HG03060 (cell line): ENCODE results near the gene CYB561.

ENCODE experiments used
- ATAC-seq: cut with Tn5 transposase; IDR thresholded peaks from one replicate; pipeline ENCODE4 v1.9.1; 2021; ENCODE audit warnings: low read depth, moderate number of reproducible peaks; ENCODE audit not compliant: unreplicated experiment

Gene CYB561

DNA sequence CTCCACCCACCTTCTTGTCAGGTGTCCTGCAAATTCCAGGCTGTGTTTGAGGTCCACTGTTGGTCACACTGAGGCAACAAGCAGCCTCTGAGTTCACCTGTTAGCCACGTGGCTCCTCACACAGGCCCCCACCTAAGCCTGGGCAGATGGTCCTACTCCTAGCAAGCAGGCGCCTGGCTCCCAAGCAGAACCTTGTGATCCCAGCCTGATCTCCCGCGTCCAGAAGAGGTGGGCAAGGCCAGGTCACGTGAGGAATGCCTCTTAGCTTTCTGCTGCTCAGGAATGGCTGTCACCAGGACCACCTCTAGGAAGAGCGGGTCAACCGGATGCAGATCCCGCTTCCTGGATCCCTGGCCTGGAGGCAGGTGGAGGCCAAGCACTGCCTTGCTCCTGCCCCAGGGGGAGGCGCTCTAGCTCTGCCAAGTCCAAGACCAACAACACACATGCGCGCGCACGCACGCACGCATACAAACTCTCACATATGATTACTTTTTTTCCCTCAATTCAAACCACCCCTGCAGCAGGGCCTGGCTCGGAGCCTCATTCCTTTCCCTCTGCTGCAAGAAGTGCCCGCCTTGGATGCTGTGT, 9.5 kb downstream of the CYB561 start:
- ATAC-seq: no peak

DNA sequence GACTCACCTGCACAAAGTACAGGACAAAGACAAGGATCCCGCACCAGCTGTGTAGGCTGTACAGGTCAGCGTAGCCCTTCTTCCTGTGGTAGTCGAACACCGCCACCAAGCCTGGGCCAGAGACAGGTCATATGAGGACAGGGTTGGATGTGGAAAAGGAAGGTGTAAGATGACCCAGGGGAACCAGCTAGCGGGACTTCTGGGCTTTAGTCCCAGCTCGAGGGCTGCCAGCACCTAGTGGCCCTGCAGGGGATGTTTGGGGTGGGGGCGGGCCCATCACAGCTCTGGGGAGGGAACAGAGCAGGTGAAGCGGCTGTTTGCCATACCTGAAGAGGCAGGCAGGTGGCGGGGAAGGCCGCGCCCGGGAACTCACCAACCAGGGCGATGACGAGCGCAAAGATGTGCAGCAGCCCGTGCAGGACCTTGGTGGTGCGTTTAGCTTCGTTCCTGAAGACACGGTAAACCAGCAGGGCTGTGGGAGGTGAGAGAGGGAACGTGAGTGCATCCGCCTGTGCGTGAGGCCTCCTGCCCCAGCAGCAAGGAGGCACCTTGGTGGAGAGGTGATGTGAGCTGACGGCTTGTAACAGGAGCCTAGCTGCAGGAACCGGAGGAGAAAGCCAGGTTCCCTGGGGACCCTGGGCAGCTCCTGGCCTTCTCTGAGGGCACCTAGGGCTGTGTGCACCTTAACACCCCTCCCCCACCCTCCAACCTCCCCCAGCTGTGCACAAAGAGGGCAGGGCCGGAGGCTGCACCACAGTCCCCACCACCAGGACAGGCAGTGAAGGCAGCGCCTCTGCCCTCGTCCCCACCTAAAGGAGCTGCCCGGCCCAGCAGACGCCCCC, 10.2 kb downstream of the CYB561 start:
- ATAC-seq: no peak

DNA sequence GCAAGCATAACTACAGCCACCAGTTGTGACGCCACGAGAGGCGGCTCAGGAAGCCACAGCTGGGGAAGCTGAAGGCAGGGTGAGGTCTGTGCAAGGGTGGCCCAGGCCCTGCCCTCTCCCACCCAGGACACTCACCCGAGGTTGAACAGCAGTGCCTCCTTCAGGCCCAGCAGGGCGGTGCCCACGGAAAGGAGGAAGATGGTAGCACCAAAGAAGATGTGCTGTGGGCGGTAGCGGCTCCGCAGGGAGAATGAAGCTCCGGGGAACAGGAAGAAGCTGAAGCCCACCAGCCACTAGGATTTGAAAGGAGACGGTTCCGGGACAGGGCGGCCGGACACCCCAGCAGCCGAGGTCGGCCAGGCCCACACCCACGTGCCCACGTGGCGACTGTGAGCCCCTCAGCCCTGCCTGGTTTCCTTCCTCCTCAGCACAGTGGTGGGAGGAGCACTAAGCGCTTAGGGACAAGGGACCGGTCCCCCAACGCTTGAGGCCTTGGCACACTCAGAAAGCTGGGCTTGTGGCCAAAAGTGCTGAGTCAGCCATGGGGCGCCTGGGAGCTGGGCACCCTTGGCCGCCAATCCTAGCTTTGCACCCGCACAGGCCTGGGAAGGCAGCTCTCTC, 11.0 kb downstream of the CYB561 start:
- ATAC-seq: no peak

DNA sequence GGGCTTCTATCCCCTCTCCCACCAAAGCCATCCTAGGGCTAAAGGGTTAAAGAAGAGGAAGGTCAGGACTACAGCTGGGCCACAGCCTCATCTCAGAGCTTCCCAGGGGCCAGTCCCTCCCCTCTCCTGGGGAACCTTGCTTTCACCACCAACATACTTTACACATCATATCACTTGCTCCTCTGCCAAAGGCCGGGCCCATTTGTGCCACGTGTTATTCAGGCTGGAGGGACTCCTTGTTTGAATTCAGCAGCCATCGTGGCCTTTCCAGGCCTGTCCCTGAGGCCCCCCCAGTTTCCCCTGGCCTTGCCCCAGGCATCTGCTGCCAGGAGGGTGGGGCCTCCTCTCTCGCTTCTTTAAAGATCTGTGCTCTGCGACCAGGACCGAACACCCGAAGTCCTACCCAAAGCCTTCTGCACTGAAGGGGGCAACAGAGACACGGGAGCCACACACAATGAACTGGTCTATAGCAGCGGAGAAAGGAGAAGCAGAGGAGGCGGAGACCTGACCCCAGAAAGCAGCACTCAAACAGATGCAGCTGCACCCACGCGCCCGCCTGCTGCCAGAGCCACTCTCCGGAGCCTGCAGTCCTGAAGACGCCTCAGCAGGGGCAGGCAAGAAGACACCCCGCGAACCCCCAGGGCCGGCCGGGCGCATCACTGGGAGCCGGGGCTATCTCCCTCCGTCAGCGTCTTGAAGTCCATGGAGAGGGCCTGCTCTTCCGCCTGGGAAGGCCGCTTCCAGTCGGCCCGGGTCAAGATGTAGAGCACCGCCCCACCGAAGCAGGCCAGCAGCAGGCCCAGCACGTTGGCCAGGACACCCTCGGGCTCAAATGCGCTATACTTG, 12.1 kb downstream of the CYB561 start:
- no peak for ATAC-seq

DNA sequence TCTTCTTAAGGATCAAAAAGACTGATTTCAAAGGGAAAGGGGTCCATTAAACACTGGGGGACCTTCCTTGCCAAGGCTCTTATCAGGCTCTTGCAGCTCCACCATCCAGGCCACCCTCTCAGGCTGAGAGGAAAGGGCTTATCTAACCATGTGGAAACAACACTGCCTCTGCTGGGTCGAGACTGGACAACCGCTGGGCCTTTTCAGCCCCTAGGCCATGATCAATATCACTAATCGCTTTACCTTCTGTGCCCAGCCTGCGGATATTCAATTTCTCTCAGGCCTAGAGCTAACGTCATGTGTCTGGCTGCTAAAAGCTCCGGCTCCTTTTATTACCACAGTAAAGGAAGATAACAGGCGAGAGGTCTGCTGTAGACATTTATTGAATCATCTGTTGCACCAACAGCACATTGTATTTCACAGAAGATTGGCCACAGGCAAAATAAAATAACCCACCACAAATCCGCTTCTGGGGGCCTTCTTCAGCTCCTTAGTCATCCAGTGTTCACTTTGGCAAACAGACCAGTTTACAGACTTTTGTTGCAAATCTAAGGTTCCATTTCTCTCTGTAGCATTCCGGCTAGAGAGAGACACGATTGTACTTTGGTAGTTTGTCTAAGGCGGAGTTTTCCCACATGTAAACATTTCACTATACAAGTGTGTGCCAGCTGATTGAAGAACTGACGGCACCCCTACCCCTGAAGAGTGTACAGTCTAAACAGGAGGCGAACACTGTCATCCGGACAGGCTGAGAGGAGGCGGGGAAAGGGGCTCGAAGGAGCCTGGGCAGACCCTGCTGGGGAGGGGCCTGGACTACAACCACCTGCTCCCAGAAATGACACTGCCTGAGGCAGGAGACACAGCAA, 13.9 kb downstream of the CYB561 start:
- no peak for ATAC-seq

DNA sequence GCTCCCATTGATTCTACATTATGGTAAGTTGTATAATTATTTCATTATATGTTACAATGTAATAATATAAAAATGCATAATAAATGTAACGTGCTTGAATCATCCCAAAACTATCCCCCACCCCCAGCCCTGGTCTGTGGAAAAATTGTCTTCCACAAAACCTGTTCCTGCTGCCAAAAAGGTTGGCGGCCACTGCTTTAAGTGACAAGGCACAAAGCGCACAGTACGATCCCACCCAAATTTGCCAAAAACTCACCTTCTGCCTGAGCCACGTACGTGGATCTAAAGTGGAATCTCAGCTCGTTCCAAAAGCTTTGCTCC, 14.5 kb downstream of the CYB561 start:
- ATAC-seq: no peak

DNA sequence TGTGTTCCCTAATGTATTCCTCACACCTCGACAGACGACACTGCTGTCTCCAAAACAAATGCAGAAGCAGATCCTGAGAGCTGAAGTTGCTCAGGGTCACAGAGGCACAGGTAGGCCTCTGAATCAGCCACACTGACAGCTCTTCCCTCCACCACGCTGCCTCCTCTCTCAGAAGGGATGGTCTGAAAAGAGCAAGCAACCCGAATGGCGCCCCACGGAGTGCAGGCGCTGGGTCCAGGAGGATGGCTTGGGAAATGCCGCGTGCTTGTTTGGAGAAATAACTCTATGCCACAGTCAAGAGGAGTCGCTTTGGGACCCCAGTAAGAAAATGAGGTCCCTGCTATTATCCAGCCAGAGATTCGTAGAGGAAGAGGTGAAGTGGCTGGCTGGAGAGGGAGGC, 15.9 kb downstream of the CYB561 start:
- no peak for ATAC-seq

DNA sequence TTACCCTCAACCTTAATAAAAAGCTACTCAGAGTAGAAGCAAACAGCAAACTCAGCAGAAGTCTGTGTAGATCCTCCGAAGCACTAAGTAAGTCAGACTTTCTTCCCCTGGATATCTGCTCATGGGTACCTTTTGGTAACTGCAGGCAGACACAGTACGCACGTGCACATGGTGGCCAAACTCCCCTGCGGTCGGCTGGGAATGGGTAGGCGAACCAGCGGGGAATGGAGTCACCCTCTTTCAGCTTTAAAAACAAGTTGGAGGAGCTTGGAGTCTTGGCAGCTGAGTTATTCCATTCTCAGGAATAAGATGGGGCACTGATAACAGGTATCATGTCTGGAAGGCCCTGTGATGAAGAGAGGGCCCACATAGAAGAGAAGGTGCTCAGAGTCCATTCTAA, 16.3 kb downstream of the CYB561 start:
- ATAC-seq: no peak

DNA sequence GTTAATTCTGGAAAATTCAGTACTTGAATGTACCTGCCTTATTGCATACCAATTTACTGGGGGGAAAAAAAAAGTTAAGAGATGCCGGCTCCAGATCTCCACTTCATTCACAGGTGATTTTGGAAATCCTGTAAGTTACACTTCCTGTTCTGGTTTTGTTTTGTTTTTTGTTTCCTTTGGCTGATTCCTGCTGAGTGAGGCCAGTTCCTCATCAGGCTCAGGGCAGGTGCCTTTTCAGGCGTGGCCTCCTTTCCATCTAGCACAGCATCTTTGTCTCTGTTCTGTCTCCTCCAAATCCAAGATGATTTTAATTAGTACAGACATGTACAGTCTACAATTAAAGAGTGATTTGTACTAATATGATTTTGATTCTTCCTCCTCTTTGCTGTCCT, 19.2 kb downstream of the CYB561 start:
- no peak for ATAC-seq

DNA sequence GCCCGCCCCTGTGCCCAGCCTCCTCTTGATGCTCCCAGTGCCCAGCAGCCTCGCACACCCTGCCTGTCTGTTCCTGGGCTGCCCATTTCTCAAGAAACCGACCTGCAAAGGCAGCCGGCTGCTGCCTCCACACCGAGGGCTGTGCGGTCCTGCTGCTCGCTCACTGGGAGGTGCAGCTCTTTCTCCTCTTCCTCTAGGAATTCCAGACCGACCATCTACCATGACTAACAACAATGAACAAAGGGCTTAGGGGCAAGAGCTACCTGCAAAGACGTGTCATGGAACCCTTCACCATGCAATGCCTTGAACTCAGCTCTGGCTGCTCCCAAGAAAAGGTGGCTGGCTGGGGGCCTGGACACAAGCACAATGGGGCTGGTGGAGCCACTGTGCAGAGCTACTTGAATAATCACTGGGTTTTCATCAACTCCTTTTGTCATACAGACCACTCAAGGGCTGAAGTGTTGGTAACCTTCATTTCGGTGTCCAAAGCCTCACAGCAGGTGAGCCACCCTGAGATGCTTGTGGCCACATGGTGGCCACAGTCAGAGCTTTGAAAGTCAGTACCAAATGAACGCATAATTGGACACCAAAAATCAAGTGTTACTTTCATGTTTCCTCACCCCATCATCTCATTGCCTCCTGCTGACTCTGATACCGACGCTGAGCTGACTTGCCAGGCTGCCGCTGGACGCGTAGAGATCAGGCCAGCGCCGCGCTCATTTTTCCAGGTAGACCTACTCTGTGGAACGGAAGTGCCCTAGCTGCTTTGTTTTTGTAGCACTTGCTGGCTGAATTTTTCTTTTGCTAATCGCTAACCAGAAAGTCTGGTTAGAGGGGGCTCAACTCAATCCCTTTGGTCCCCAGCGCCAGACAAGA, 19.8 kb downstream of the CYB561 start:
- ATAC-seq: no peak

DNA sequence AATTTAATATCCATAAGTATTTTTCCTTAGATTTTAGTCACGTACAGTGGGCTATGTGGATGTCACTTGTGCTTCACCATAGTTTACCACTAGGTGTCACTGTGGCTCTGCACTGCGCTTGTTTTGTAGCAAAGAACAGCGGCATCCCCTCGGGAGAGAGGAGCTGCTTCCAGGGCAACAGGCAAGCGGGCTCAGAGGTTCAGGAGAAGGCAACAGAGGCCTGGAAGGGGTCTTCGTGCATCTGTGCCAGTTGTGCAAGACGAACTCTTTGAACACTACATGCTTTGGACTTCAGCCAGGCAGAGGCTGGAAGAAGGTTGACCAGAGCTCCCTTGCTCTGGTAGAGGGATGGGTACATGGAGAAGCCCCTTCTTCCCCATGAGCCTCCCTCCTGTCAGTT, 20.6 kb downstream of the CYB561 start:
- no peak for ATAC-seq

DNA sequence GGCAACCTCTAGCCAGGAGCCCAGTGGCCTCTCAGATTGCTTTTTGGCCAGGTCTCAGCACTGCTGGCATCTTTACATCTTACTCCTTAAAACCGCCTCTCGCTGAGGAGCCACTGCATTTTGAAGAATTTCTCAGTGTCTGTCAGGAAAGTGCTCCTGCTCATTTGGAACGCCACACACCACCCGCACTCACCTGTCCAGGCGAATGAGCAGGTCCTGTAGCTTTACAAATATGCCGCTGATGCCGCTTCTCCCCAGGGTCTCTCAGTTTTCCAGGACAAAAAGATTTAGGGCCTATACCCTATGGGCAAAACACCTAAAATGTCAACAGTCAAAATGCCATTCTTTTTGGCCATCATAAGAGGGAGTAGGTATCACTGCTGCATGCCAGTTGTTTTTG, 22.1 kb downstream of the CYB561 start:
- no peak for ATAC-seq

DNA sequence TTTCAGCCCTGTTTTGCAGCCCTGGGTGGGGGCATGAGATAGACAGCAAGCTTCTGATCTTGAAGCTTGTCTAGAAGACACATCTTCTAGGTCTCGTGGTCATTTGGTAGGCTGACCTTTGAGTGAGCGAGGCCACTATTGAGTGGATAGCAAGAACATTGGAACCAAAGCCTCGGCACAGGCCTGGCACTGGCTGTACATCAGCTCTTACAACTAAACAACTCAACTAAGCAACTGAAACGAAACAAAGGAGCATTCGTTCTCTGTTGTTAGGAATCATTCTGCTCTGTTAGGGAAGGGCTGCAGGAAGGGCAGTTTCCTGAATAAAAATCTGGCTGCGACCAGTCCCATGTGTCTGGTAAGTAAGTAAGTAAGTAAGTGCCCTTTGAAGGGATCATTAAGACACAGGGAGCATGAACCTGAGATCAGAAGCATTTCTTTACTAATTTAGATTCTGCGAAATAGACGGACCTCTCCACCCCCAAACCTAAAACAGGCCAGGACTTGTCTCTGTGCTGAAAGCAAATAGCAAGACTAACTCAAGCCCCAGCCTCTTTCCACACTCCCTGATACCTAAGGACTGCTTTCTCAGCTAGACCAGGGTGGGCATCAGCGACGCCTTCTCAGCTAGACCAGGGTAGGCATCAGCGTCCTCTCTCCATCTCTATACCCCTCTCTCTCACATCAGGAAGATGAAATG, 22.7 kb downstream of the CYB561 start:
- ATAC-seq: no peak

DNA sequence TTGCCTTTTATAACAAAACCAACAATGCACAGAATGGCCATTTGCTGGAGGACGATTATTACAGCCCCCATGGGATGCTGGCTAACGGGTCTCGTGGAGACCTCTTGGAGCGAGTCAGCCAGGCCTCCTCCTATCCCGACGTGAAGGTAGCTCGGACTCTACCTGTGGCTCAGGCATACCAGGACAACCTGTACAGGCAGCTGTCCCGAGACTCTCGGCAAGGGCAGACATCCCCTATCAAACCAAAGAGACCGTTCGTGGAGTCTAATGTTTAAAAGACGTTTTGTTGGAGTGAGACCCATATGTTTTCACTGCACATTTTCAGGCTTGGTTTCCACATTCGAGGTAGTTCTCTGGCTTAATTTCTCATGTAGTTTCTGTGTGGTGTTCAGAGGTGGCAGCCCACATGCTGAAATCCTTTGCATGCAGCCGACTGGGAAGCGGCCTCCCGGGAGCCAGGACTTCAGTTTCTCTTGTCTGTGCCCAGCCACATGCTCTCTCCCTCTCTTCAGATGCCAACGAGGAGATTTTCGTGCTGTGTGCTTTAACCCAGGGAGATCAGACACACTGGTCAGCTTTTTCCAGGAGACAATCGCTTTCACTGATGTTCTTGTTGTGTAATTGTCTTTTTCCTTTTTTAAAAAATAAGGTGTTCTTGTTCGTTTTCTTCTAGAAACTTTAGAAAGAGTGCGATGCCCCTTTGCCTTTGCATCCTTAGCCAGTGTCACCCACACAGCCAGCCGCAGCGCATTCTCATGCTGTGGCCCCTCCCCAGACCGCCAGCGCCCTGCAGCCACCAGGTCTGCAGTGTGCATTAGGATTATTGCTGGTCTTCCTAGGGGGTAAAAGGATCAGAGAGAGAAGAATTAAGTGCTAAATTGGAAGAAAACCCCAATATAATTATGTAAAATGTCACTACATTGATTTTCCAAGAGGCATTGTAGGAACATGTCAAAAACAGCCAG, 24.1 kb downstream of the CYB561 start:
- ATAC-seq: no peak

DNA sequence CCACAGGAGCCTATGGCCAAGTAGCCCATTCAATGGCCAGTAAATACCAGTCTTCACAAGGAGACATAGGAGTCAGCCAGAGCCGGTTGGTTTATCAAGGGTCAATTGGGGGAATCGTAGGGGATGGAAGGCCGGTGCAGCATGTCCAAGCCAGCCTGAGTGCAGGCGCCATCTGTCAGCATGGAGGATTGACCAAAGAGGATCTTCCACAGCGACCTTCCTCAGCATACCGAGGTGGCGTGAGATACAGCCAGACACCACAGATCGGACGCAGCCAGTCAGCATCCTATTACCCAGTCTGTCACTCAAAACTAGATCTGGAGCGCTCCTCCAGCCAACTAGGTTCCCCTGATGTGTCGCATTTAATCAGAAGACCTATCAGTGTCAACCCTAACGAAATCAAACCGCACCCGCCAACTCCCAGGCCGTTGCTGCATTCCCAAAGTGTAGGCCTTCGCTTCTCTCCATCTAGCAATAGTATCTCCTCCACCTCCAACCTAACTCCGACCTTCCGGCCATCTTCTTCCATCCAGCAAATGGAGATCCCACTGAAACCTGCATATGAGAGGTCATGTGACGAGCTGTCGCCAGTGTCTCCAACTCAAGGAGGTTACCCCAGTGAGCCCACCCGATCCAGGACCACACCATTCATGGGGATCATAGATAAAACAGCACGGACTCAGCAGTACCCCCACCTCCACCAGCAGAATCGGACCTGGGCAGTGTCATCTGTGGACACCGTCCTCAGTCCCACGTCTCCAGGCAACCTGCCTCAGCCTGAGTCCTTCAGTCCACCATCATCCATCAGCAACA, 25.0 kb downstream of the CYB561 start:
- ATAC-seq: no peak

DNA sequence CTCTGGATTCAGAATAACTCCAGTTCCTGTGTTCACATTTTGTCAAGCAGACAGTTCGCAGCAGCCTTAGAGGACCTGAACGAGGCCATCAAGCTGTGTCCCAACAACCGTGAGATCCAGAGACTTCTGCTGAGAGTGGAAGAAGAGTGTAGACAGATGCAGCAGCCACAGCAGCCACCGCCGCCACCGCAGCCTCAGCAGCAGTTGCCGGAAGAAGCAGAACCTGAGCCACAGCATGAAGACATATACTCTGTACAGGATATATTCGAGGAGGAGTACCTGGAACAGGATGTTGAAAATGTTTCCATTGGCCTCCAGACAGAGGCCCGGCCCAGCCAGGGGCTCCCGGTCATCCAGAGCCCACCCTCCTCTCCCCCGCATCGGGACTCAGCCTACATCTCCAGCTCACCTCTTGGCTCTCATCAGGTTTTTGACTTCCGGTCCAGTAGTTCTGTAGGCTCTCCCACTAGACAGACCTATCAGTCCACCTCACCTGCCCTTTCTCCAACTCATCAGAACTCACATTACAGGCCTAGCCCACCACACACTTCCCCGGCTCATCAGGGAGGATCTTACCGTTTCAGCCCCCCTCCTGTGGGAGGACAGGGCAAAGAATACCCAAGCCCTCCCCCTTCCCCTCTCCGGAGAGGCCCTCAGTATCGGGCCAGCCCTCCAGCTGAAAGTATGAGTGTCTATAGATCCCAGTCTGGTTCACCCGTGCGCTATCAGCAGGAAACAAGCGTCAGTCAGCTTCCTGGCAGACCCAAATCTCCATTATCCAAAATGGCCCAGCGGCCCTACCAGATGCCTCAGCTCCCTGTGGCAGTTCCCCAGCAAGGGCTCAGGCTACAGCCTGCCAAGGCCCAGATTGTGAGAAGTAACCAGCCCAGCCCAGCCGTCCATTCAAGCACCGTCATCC, 25.9 kb downstream of the CYB561 start:
- ATAC-seq: no peak
